ENCODE results near the gene ATF3.

ATF3 gene

GRCh38 chr1:212669600-212669999 lies 61.0 kb downstream of the ATF3 start:
- TF ChIP-seq, protein P1, sequence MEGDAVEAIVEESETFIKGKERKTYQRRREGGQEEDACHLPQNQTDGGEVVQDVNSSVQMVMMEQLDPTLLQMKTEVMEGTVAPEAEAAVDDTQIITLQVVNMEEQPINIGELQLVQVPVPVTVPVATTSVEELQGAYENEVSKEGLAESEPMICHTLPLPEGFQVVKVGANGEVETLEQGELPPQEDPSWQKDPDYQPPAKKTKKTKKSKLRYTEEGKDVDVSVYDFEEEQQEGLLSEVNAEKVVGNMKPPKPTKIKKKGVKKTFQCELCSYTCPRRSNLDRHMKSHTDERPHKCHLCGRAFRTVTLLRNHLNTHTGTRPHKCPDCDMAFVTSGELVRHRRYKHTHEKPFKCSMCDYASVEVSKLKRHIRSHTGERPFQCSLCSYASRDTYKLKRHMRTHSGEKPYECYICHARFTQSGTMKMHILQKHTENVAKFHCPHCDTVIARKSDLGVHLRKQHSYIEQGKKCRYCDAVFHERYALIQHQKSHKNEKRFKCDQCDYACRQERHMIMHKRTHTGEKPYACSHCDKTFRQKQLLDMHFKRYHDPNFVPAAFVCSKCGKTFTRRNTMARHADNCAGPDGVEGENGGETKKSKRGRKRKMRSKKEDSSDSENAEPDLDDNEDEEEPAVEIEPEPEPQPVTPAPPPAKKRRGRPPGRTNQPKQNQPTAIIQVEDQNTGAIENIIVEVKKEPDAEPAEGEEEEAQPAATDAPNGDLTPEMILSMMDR (IDR thresholded peaks at IDR 0.05; ENCODE audit: insufficient read depth, low read depth, low read length, missing control alignments), result no peak
- DNase-seq (ENCODE audit: low read depth), result no peak
- no peak overlapping the region for H3K4me3 ChIP-seq (ENCODE audit: low read length)

DNA sequence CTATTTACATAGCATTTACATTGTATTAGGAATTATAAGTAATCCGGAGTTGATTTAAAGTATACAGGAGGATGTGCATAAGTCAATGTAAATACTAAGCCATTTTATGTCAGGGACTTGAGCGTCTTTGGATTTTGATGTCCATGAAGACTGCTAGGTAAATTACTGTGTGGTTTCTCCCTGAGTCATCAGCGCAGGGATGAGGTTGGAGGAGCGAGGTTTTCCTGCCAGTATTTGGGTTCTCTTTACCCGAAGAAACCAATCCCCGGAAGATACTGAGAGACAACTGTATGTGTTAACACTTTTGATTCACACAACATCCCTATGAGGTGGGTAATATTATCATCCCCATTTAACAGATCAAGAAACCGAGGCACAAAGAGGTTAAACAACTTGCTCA lies 61.7 kb downstream of the ATF3 start:
- TF ChIP-seq, protein P1 (IDR thresholded peaks at IDR 0.05; ENCODE audit: insufficient read depth, low read depth, low read length, missing control alignments), result no peak
- no peak overlapping the region for H3K4me3 ChIP-seq (ENCODE audit: low read length)

More for the DNA sequence above, 61.7 kb downstream of the ATF3 start:
- no peak for DNase-seq (ENCODE audit: low read depth)

All from epithelial cell of esophagus (primary cell).